Measurements from ENCODE around the gene ADAMTS16. TPM values are rescaled to one million over a fixed set of nuclear protein-coding genes. Genes with fewer than 3 reads are reported as not detected.

The ADAMTS16 gene
- total and polyA plus RNA-seq, 3 experiments from 2014 or later: not detected

GRCh38 chr5:5275211-5275610, 135.1 kb downstream of the ADAMTS16 start:
- Histone ChIP-seq H3K27me3 (ENCODE audit: insufficient read depth, low read length, poor library complexity, severe bottlenecking) (no peaks in the 10 kb centered on the region), H3K27ac (ENCODE audit: low read depth, low read length) (no peak overlapping the region), H3K4me1 (ENCODE audit: insufficient read depth, low read length) (no peaks in the 10 kb centered on the region), H3K9me3 (ENCODE audit: low read length) (no peaks in the 10 kb centered on the region), H3K36me3 (ENCODE audit: insufficient read depth, low read length) (no peaks in the 10 kb centered on the region), H3K4me3 (ENCODE audit: low read length) (no peak overlapping the region)
- no peak overlapping the region for H3K4me3 Mint-ChIP-seq
- POLR2A ChIA-PET: no interaction called here
- H3K4me1 Mint-ChIP-seq: no peaks in the 10 kb centered on the region
- CTCF ChIA-PET: no interaction called here
- DNase-seq: no peak
- peaks cover 0 to 2% (median 0%) of the 10 kb centered on the region in 5 donors for H3K9me3 Mint-ChIP-seq
- no peak overlapping the region for H3K27ac Mint-ChIP-seq
- no peaks in the 10 kb centered on the region for H3K36me3 Mint-ChIP-seq
- no peaks in the 10 kb centered on the region for H3K27me3 Mint-ChIP-seq

DNA sequence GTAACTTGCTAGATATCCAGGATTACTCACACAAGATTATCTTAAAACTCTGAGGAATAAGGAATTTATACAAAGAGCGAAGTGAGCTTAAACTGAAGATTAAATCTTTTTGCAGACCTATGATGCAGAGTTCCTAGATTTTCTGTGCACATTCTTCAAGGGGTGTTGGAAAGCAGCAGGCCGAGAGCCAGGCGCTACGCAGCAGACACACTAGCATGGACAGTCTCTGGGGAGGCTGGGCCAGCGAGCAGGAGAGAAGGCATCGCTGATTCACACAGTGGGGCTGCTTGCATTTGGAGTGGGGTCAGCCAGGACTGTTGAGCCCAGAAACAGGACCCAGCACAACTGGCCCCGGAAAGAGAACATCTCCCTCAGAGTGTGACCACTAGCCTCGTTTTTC, 136.3 kb downstream of the ADAMTS16 start:
- no peaks in the 10 kb centered on the region for H3K9me3 ChIP-seq (ENCODE audit: low read length)
- POLR2A ChIA-PET: no interaction called here
- Mint-ChIP-seq H3K4me3 (no peak overlapping the region), H3K9me3 (peaks cover 0 to 2% (median 0%) of the 10 kb centered on the region in 5 donors), H3K4me1 (no peaks in the 10 kb centered on the region), H3K36me3 (no peaks in the 10 kb centered on the region), H3K27ac (no peak overlapping the region), H3K27me3 (no peaks in the 10 kb centered on the region)
- no peaks in the 10 kb centered on the region for H3K4me1 ChIP-seq (ENCODE audit: insufficient read depth, low read length)
- CTCF ChIA-PET: no interaction called here
- DNase-seq: no peak
- H3K36me3 ChIP-seq (ENCODE audit: insufficient read depth, low read length): no peaks in the 10 kb centered on the region
- H3K27ac ChIP-seq (ENCODE audit: low read depth, low read length): no peak overlapping the region
- no peaks in the 10 kb centered on the region for H3K27me3 ChIP-seq (ENCODE audit: insufficient read depth, low read length, poor library complexity, severe bottlenecking)
- H3K4me3 ChIP-seq (ENCODE audit: low read length): no peak overlapping the region

GRCh38 chr5:5276951-5277517, 136.9 kb downstream of the ADAMTS16 start:
- Mint-ChIP-seq H3K27me3 (no peaks in the 10 kb centered on the region), H3K27ac (no peak overlapping the region), H3K4me1 (no peaks in the 10 kb centered on the region), H3K36me3 (no peaks in the 10 kb centered on the region), H3K9me3 (peaks cover 0 to 2% (median 0%) of the 10 kb centered on the region in 5 donors), H3K4me3 (no peak overlapping the region)
- no peaks in the 10 kb centered on the region for H3K4me1 ChIP-seq (ENCODE audit: insufficient read depth, low read length)
- no peak overlapping the region for H3K4me3 ChIP-seq (ENCODE audit: low read length)
- CTCF ChIA-PET: no interaction called here
- no peaks in the 10 kb centered on the region for H3K27me3 ChIP-seq (ENCODE audit: insufficient read depth, low read length, poor library complexity, severe bottlenecking)
- no peaks in the 10 kb centered on the region for H3K36me3 ChIP-seq (ENCODE audit: insufficient read depth, low read length)
- no peak for DNase-seq
- POLR2A ChIA-PET: no interaction called here
- no peaks in the 10 kb centered on the region for H3K9me3 ChIP-seq (ENCODE audit: low read length)
- H3K27ac ChIP-seq (ENCODE audit: low read depth, low read length): no peak overlapping the region

GRCh38 chr5:5278201-5278814, 138.2 kb downstream of the ADAMTS16 start:
- H3K4me1 Mint-ChIP-seq: no peaks in the 10 kb centered on the region
- DNase-seq: no peak
- no peaks in the 10 kb centered on the region for H3K4me1 ChIP-seq (ENCODE audit: insufficient read depth, low read length)
- H3K27me3 ChIP-seq (ENCODE audit: insufficient read depth, low read length, poor library complexity, severe bottlenecking): no peaks in the 10 kb centered on the region
- CTCF ChIA-PET: no interaction called here
- no peak overlapping the region for H3K27ac ChIP-seq (ENCODE audit: low read depth, low read length)
- H3K27me3 Mint-ChIP-seq: no peaks in the 10 kb centered on the region
- no peak overlapping the region for H3K27ac Mint-ChIP-seq
- no peak overlapping the region for H3K4me3 ChIP-seq (ENCODE audit: low read length)
- H3K9me3 ChIP-seq (ENCODE audit: low read length): no peaks in the 10 kb centered on the region
- POLR2A ChIA-PET: no interaction called here
- H3K4me3 Mint-ChIP-seq: no peak overlapping the region
- H3K9me3 Mint-ChIP-seq: peaks cover 0 to 7% (median 4%) of the 10 kb centered on the region in 5 donors
- H3K36me3 Mint-ChIP-seq: no peaks in the 10 kb centered on the region
- no peaks in the 10 kb centered on the region for H3K36me3 ChIP-seq (ENCODE audit: insufficient read depth, low read length)

DNA sequence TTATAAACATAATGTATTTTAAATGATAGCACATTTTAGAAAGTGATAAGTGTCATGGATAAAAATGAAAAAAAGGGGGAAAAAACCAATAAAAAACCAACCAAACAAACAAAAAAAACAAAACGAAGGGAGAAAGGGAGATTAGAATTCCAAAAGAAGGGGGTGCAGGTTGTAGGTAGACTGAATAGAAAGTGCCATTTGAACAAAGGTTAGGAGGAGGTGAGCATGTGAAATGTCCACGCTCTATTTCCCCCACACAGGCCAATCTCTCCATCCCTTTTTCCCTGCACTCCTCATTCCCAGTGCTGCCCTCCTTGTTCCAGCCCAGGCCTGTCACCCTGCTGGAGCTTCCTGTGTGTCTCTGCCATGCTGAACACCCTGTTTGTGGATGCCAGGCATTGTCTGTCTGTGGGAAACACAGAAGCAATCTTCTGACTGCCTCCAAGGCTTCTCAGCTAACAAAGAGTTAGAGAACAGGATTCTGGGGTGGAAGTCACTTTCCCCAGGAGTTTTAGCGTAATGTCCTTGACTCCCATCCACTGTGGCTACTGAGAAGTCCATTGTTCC, 138.8 kb downstream of the ADAMTS16 start:
- H3K27ac ChIP-seq (ENCODE audit: low read depth, low read length): no peak overlapping the region
- Mint-ChIP-seq H3K9me3 (peaks cover 0 to 7% (median 6%) of the 10 kb centered on the region in 5 donors), H3K27ac (no peak overlapping the region), H3K27me3 (no peaks in the 10 kb centered on the region), H3K4me3 (no peak overlapping the region), H3K36me3 (no peaks in the 10 kb centered on the region), H3K4me1 (no peaks in the 10 kb centered on the region)
- ChIA-PET POLR2A (no interaction called here), CTCF (no interaction called here)
- no peak overlapping the region for H3K4me3 ChIP-seq (ENCODE audit: low read length)
- no peaks in the 10 kb centered on the region for H3K9me3 ChIP-seq (ENCODE audit: low read length)
- H3K4me1 ChIP-seq (ENCODE audit: insufficient read depth, low read length): no peaks in the 10 kb centered on the region
- DNase-seq: no peak
- no peaks in the 10 kb centered on the region for H3K36me3 ChIP-seq (ENCODE audit: insufficient read depth, low read length)
- H3K27me3 ChIP-seq (ENCODE audit: insufficient read depth, low read length, poor library complexity, severe bottlenecking): no peaks in the 10 kb centered on the region

- Histone ChIP-seq H3K4me3 (ENCODE audit: low read length) (no peak overlapping the region), H3K36me3 (ENCODE audit: insufficient read depth, low read length) (no peaks in the 10 kb centered on the region), H3K4me1 (ENCODE audit: insufficient read depth, low read length) (no peaks in the 10 kb centered on the region), H3K9me3 (ENCODE audit: low read length) (no peaks in the 10 kb centered on the region), H3K27me3 (ENCODE audit: insufficient read depth, low read length, poor library complexity, severe bottlenecking) (no peaks in the 10 kb centered on the region), H3K27ac (ENCODE audit: low read depth, low read length) (no peak overlapping the region)
- Mint-ChIP-seq H3K4me3 (no peak overlapping the region), H3K27me3 (no peaks in the 10 kb centered on the region), H3K36me3 (no peaks in the 10 kb centered on the region), H3K9me3 (peaks cover 5 to 32% (median 17%) of the 10 kb centered on the region in 5 donors), H3K4me1 (no peaks in the 10 kb centered on the region), H3K27ac (peak overlapping the region in 1 of 8 donors; percentile 37)
- ChIA-PET CTCF (no interaction called here), POLR2A (no interaction called here)
- DNase-seq: no peak
These were observed 145.8 kb downstream of the ADAMTS16 start for GRCh38 chr5:5285906-5286305.

- no peak overlapping the region for H3K27ac ChIP-seq (ENCODE audit: low read depth, low read length)
- POLR2A ChIA-PET: no interaction called here
- Mint-ChIP-seq H3K9me3 (peaks cover 6 to 32% (median 17%) of the 10 kb centered on the region in 5 donors), H3K27ac (no peak overlapping the region), H3K27me3 (peaks cover 0 to under 1% of the 10 kb centered on the region in 2 donors), H3K36me3 (no peaks in the 10 kb centered on the region), H3K4me3 (no peak overlapping the region), H3K4me1 (no peaks in the 10 kb centered on the region)
- H3K4me1 ChIP-seq (ENCODE audit: insufficient read depth, low read length): no peaks in the 10 kb centered on the region
- no peaks in the 10 kb centered on the region for H3K9me3 ChIP-seq (ENCODE audit: low read length)
- no peak for DNase-seq
- H3K36me3 ChIP-seq (ENCODE audit: insufficient read depth, low read length): no peaks in the 10 kb centered on the region
- CTCF ChIA-PET: no interaction called here
- H3K4me3 ChIP-seq (ENCODE audit: low read length): no peak overlapping the region
- H3K27me3 ChIP-seq (ENCODE audit: insufficient read depth, low read length, poor library complexity, severe bottlenecking): no peaks in the 10 kb centered on the region
These were observed 147.3 kb downstream of the ADAMTS16 start for GRCh38 chr5:5287419-5287818.

DNA sequence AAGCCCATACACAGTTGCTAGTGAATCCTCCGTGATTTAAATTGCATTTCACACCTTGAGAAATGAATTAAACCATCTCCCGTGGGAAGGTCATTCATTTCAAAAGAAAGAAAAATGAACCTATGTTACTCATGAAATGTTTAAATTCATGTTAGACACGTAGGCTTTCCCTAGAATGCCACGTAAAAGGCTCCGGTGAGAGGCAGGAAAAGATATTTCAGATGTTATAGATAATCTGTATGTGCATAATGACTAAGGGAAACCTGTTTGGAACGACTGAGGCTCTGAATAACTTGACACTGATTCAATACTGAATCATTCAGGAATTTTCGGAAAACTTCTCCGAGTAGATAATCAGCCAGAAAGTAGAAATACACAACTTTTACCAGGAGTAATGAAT, 148.1 kb downstream of the ADAMTS16 start:
- no peak for DNase-seq
- CTCF ChIA-PET: no interaction called here
- POLR2A ChIA-PET: no interaction called here
- no peaks in the 10 kb centered on the region for H3K27me3 ChIP-seq (ENCODE audit: insufficient read depth, low read length, poor library complexity, severe bottlenecking)
- H3K9me3 ChIP-seq (ENCODE audit: low read length): no peaks in the 10 kb centered on the region
- Mint-ChIP-seq H3K27ac (no peak overlapping the region), H3K27me3 (peaks cover 2 to 4% of the 10 kb centered on the region in 2 donors), H3K9me3 (peaks cover 9 to 31% (median 14%) of the 10 kb centered on the region in 5 donors), H3K36me3 (no peaks in the 10 kb centered on the region), H3K4me3 (no peak overlapping the region), H3K4me1 (no peaks in the 10 kb centered on the region)
- H3K36me3 ChIP-seq (ENCODE audit: insufficient read depth, low read length): no peaks in the 10 kb centered on the region
- H3K4me1 ChIP-seq (ENCODE audit: insufficient read depth, low read length): no peaks in the 10 kb centered on the region
- H3K4me3 ChIP-seq (ENCODE audit: low read length): no peak overlapping the region
- no peak overlapping the region for H3K27ac ChIP-seq (ENCODE audit: low read depth, low read length)

All from CD8-positive, alpha-beta memory T cell (primary cell).